Anterior cingulate cortex (tissue), 58 donors: ENCODE measurements around the gene HORMAD2.

Source experiments
- DNase-seq, 58 donors: peaks; one replicate each; lab custom pipeline; 2025; lab: John Stamatoyannopoulos, UW

The HORMAD2 gene, protein sequence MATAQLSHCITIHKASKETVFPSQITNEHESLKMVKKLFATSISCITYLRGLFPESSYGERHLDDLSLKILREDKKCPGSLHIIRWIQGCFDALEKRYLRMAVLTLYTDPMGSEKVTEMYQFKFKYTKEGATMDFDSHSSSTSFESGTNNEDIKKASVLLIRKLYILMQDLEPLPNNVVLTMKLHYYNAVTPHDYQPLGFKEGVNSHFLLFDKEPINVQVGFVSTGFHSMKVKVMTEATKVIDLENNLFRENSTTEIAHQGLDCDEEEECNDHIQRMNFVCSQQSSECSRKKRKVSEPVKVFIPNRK

GRCh38 chr22:30079952-30080533 is at the start of gene HORMAD2:
HORMAD2 (plus strand) TSS chr22:30080464; CDS start chr22:30093953, 13,489 bp downstream.
- DNase-seq = peak in 39 of 58 donors; percentile 1 to 66 (median 23)

GRCh38 chr22:30031328-30031727 is 48.9 kb upstream of the HORMAD2 start:
- DNase-seq = no peak

DNA sequence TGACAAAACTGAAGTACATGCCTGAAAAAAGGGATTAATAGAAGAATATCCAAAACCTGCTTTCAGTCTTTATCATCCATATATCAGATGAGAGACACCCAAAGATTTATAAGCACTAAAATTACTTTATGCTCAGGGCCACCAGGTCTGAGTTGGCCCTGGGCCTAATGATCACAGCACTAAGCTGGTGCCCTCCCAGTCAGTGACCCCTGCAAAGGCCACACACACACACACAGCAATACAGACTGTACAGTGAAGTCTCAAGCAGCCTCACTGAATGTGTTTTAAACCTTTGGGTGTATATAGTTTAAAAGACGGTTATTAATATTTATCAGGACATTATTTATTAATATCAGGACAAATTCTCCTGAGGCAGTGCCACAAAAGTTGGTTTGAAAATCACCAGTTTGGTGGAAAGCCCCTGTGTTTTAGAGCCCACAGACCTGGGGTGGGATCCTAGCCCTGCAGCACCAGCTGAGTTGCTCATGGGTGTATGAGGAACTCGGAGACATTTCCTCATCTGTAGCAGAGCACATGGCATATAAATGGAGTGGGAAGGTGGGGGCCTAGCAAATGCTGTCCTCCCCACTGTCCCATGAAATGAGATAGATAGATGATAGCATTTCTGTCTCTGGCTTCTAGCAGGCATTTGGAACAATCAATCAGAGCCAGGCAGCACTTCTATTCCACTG is 48.4 kb upstream of the HORMAD2 start:
- DNase-seq = no peak

DNA sequence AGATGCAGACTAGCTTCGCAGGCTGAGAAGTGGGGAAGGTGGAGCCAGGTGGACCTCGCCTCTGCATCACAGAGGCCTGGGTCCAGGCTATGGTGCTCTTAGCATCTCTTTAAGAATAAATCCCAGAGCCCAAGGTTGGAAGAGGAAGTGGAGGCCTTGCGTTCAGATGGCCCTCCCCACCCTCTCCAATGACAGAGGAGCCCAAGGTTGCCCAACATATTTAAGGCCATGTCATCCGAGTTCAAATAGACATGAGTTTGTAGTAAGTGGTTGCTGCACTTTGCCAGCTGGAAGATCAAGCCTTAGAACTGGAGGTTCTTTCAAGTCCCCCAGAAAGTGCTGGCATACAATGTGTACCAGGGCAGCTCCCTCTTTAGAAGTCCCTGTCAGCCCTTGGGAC is 47.1 kb upstream of the HORMAD2 start:
- DNase-seq = no peak

GRCh38 chr22:30033901-30034300 is 46.4 kb upstream of the HORMAD2 start:
- DNase-seq = no peak

GRCh38 chr22:30036656-30037055 is 43.6 kb upstream of the HORMAD2 start:
- DNase-seq = no peak

DNA sequence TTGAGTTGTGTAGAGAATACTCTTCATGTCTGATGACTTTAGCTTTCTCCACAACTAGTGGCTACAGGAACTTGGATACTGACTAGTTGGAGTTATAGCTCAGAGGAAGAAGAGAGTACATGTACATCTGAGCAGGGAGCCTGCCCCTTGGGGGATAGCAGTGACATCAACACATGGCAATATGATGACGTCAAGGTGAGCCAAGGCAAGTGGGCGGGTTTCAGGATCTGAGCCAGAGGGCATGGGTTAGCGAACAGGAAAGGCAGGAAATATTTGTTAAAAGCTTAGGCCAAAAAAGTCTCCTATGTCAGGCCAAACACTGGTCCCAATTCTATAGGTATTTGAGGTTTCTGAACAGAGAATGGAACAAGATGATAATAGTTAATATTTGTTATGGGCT is 42.0 kb upstream of the HORMAD2 start:
- no peak for DNase-seq

DNA sequence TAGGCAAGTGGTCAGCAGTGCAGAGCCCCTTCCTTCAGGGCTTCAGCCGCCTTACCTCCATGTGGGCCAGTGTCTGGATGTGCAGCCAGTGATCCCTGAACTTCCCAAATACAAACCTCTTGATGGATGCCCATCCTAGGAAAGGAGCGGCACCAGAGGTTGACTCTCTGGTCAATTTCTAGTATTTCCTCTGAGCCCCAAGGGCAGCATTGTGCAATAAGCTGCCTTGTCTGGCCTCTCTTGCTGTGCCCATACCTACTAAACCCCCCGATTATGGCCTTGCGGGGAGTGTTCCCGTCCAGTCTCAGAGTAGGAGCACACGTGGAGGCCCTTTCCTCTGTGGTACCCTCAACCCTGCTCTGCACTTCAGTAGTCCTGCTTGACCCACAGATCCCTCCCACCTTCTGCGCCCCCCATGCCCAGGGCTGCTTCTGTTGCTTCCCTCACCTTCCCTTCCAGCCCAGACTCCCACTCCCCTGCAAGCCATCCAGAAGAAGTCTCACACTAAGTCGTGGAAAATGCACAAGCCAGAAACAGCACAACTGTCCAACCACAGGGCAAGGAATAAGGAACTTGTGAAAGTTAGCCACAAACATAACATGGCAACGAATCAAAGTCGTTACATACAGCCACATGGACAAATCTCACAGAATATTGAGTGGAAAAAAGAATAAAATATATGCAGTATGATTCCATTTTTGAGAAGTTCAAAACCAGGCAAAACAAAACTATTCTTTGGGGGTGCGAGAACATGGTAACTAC is 39.6 kb upstream of the HORMAD2 start:
- no peak for DNase-seq

DNA sequence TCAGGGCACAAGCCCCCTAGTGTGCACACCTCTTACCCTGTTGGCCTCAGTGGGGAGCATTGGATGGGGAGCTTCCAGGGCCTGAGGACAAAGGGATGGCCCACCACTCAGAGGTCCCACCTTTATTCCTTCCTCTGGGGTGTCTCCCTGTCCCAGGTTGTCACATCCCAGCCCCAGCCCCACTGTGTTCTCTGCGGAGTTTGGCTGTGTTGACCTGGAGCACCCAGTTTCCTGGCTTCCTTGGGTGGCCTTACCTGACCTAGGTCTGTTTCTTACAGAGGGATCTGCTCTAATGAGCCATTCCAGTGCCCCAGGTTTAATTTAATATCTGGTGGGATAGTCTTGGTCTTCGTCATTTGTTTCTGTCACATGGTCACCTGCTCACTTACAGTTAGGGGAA is 38.8 kb upstream of the HORMAD2 start:
- DNase-seq = no peak

DNA sequence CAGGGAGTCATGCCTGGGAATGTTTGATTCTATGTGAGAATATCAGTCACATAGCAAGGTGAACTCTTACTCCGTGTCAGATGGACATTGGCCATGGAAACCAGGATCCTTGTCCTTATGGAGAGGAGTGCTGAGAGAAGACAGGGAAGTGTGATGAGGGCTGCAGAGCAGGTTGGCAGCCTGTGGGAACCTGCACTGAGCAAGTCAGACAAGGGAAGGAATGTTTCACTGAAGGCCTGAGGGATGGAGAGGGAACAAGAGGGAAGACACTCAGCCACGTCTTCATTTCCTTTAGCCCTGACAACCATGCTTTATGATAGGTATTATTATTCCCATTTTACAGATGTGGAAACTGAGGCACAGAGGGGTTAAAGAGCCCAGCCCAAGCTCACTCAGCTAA is 38.4 kb upstream of the HORMAD2 start:
- DNase-seq = no peak

DNA sequence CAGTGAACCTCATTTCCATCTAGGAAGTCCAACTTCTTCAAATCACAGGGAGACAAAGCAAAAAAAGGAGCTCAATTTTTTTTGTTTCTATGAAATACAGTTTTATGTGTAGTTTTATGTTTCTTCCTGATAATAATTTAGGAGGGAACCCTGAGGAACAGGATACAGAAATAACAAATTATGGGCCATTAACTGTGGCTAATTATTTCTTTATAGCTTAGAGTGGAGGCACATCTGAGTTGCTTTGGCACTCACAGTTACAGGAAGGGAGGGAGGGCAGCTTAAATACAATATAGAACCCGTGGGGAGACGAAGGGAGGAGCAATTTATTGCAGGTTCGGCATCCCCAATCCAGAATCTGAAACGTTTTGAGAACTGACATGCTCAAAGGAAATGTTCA is 37.1 kb upstream of the HORMAD2 start:
- no peak for DNase-seq

DNA sequence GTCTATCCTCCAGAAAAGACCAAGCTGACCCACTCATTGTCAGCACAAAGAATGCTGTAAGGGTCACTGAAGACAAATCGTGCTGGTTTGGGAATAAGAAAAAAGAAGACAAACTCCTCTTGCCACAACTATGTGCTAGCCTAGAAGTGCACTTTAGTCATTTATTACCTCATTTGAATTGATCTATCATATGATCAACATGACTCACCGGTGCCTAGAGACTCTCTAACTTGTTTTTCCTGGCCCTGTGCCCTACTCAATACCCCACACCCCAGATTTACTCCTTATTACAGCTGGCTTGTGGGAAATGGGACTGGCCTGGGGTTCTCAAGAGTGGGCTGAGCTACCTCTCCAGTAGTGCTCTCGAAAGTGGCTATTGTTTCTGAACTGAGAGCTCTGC is 35.9 kb upstream of the HORMAD2 start:
- DNase-seq = no peak

GRCh38 chr22:30044881-30045493 is 35.3 kb upstream of the HORMAD2 start:
- no peak for DNase-seq

GRCh38 chr22:30045494-30045887 is 34.8 kb upstream of the HORMAD2 start:
- DNase-seq = no peak

- no peak for DNase-seq
These were observed 34.2 kb upstream of the HORMAD2 start for GRCh38 chr22:30045901-30046715.

DNA sequence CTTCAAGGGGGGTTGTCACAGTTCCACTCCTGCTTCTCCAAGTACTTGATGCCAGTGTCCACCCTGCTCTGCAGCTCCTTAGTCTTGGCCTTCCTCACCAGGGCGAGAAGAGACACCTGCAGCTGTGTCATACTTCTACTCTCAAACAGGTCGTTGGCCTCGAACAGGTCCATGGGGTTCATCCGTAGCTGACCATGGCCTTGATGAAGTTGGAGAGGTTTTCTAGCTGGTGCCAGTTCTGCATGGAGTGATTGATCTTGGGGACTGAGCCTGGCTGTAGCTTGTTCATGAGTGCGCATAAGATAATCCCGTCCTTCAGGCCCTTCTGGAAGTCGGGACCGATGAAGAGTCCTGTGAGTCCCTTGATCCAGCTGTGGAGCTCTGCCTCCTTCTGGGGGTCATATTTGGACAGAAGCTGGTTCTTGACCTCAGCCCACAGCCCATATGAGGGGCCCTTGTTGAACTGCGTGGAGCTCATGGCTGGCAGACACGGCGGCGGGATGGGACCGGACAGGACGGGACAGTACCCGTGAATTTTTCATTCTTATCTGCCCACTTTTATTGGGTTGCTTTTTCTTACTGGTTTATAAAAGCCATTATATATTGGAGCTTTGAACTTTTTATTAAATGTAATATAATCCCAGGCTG is 33.4 kb upstream of the HORMAD2 start:
- no peak for DNase-seq

- DNase-seq = no peak
These were observed 32.9 kb upstream of the HORMAD2 start for GRCh38 chr22:30047364-30047738.

- DNase-seq = no peak
These were observed 31.6 kb upstream of the HORMAD2 start for GRCh38 chr22:30048681-30049080.

DNA sequence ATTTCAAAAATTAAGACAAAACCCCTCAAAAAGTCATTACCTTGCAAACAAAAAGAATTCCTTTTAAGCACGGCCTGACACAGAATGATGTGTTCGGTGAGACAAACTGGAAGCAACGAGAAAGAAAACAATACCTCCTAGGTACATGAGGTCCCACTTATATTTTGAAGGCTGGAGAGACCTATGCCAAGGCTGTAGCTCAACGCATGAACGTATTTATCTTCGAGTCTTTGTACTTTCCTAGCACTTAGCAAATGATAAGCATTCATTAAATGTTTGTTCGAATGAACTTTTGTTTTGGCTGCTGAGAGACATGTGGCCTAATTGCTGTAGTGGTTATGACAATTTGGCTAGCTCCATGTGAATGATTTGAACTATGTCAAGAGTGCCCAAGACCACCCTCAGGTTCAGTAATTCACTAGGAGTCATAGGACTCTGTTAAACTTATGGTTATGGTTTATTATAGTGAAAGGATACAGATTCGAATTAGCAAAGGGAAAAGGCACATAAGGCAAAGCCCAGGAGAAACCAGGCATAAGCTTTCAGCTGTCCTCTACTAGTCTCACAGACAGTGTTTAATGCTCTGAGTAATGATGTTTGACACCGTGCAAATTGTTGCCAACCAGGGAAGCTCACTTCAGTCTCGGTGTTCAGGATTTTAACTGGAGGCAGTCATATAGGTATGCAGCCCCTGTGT is 26.0 kb upstream of the HORMAD2 start:
- DNase-seq = no peak
